ENCODE results near the gene PPARD.

- TF ChIP-seq MAX (IDR thresholded peaks at IDR 0.05) = no peak
- no peak for TF ChIP-seq E2F6 (IDR thresholded peaks at IDR 0.05; ENCODE audit: borderline replicate concordance, low read depth)
- TF ChIP-seq RAD21 (conservative IDR thresholded peaks at IDR 0.05 in 1 of 2, IDR thresholded peaks at IDR 0.05 in 1 of 2) = no peak
- no peak for TF ChIP-seq CTCF (IDR thresholded peaks at IDR 0.05)
- no peak for TF ChIP-seq BHLHE40 (IDR thresholded peaks at IDR 0.05; ENCODE audit: low read depth, low read length)
- TF ChIP-seq BCL3 (IDR thresholded peaks at IDR 0.05) = no peak
- TF ChIP-seq CHD2 (IDR thresholded peaks at IDR 0.05; ENCODE audit: low read length, partially characterized antibody) = no peak
- TF ChIP-seq GATA3 (IDR thresholded peaks at IDR 0.05; ENCODE audit: borderline replicate concordance) = no peak
- TF ChIP-seq POLR2A (IDR thresholded peaks at IDR 0.05; ENCODE audit: low read length) = no peak
- TF ChIP-seq REST (IDR thresholded peaks at IDR 0.05) = no peak
- no peak for TF ChIP-seq CHD4 (IDR thresholded peaks at IDR 0.05; ENCODE audit: borderline replicate concordance)
- TF ChIP-seq ELK1 (IDR thresholded peaks at IDR 0.05; ENCODE audit: low read depth, low read length) = no peak
- TF ChIP-seq MAFK (IDR thresholded peaks at IDR 0.05; ENCODE audit: partially characterized antibody) = no peak
- no peak for TF ChIP-seq RCOR1 (IDR thresholded peaks at IDR 0.05; ENCODE audit: low read depth, low read length)
Measured at GRCh38 chr6:35474942-35475570, 132.7 kb downstream of the PPARD start.
